ENCODE data around the gene CCDC87.

DNA sequence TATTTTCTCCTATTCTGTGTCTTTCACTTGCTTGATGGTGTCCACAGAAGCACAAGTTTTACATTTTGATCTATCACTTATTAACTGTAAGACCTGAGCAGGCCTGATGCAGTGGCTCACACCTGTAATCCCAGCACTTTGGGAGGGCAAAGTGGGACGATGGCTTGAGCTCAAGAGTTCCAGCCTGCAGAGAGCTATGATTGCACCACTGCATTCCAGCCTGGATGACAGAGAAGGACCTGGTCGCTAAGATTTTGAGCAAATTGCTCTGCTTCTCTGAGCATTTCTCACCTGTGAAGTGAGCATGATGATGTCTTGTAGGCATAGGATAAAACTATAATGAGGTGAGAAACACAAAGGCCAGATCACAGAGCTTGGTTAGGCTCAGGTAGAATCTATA, 6.7 kb downstream of the CCDC87 start:
- TF ChIP-seq, protein P1, sequence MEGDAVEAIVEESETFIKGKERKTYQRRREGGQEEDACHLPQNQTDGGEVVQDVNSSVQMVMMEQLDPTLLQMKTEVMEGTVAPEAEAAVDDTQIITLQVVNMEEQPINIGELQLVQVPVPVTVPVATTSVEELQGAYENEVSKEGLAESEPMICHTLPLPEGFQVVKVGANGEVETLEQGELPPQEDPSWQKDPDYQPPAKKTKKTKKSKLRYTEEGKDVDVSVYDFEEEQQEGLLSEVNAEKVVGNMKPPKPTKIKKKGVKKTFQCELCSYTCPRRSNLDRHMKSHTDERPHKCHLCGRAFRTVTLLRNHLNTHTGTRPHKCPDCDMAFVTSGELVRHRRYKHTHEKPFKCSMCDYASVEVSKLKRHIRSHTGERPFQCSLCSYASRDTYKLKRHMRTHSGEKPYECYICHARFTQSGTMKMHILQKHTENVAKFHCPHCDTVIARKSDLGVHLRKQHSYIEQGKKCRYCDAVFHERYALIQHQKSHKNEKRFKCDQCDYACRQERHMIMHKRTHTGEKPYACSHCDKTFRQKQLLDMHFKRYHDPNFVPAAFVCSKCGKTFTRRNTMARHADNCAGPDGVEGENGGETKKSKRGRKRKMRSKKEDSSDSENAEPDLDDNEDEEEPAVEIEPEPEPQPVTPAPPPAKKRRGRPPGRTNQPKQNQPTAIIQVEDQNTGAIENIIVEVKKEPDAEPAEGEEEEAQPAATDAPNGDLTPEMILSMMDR (conservative IDR thresholded peaks at IDR 0.05 in 1 of 2, IDR thresholded peaks at IDR 0.05 in 1 of 2; ENCODE audit: extremely low read depth in 1 of 2, insufficient read depth in 1 of 2, low read depth in 1 of 2, low read length in 2 of 2): no peak
- TF ChIP-seq EZH2 (IDR thresholded peaks at IDR 0.05; ENCODE audit: borderline replicate concordance, low read length): no peak

Data from mammary epithelial cell (primary cell).